ENCODE data around the gene IL1RAP. TPM values are rescaled to one million over a fixed set of nuclear protein-coding genes. Genes with fewer than 3 reads are reported as not detected.

Gene IL1RAP
- total RNA-seq, 2 experiments from 2014 or later, result 2.1 to 5.6 TPM

GRCh38 chr3:190646996-190647395 lies 133.1 kb downstream of the IL1RAP start:
- ChIA-PET POLR2A (no interaction called here), CTCF (ENCODE audit: unreplicated experiment) (no interaction called here)
- no peak for DNase-seq (ENCODE audit: low spot score)
- H3K36me3 ChIP-seq (ENCODE audit: insufficient read depth, low read length), result no peaks in the 10 kb centered on the region
- H2AFZ ChIP-seq (ENCODE audit: low read length), result no peak overlapping the region
- no peak overlapping the region for H3K27ac ChIP-seq (ENCODE audit: low read depth, low read length, poor library complexity, severe bottlenecking)
- no peak for TF ChIP-seq EZH2phosphoT487 (IDR thresholded peaks at IDR 0.05; ENCODE audit: borderline replicate concordance, low read depth, low read length)
- no peak for TF ChIP-seq CTCF (conservative IDR thresholded peaks at IDR 0.05; ENCODE audit: low read length)
- BruUV-seq (replicated peaks), result no TSS peak
- no peak overlapping the region for H3K4me3 ChIP-seq (ENCODE audit: low read depth, low read length, poor library complexity, severe bottlenecking)
- H3K9me3 ChIP-seq (ENCODE audit: low read length), result no peaks in the 10 kb centered on the region
- no peaks in the 10 kb centered on the region for H3K4me1 ChIP-seq (ENCODE audit: insufficient read depth, low read length, poor library complexity, severe bottlenecking)
- intact Hi-C loops (cut with micrococcal nuclease; ENCODE audit: unreplicated experiment), result no loop called here
- H4K20me1 ChIP-seq (ENCODE audit: insufficient read depth, low read length), result no peaks in the 10 kb centered on the region
- no peak overlapping the region for H3K4me2 ChIP-seq (ENCODE audit: low read length)
- no peaks in the 10 kb centered on the region for H3K9me2 ChIP-seq (ENCODE audit: insufficient read depth, low read length)
- no peaks in the 10 kb centered on the region for H3K79me2 ChIP-seq (ENCODE audit: insufficient read depth, low read depth, low read length)

- POLR2A ChIA-PET, result interaction anchor here (0.6 to 0.7 kb wide), 2 partner anchors 16 to 282 kb away, joined by 3 to 4 read pairs; no protein-coding TSS in a partner anchor
- BruUV-seq (replicated peaks), result no TSS peak
- intact Hi-C loops (cut with micrococcal nuclease; ENCODE audit: unreplicated experiment), result no loop called here
- no peaks in the 10 kb centered on the region for H3K36me3 ChIP-seq (ENCODE audit: insufficient read depth, low read length)
- no peak overlapping the region for H3K4me3 ChIP-seq (ENCODE audit: low read depth, low read length, poor library complexity, severe bottlenecking)
- no peak overlapping the region for H2AFZ ChIP-seq (ENCODE audit: low read length)
- no peaks in the 10 kb centered on the region for H3K9me2 ChIP-seq (ENCODE audit: insufficient read depth, low read length)
- no peaks in the 10 kb centered on the region for H3K9me3 ChIP-seq (ENCODE audit: low read length)
- no peak for DNase-seq (ENCODE audit: low spot score)
- CTCF ChIA-PET (ENCODE audit: unreplicated experiment), result no interaction called here
- H3K79me2 ChIP-seq (ENCODE audit: insufficient read depth, low read depth, low read length), result no peaks in the 10 kb centered on the region
- TF ChIP-seq EZH2phosphoT487 (IDR thresholded peaks at IDR 0.05; ENCODE audit: borderline replicate concordance, low read depth, low read length), result no peak
- no peak overlapping the region for H3K4me2 ChIP-seq (ENCODE audit: low read length)
- no peak overlapping the region for H3K27ac ChIP-seq (ENCODE audit: low read depth, low read length, poor library complexity, severe bottlenecking)
- H4K20me1 ChIP-seq (ENCODE audit: insufficient read depth, low read length), result no peaks in the 10 kb centered on the region
- H3K4me1 ChIP-seq (ENCODE audit: insufficient read depth, low read length, poor library complexity, severe bottlenecking), result no peaks in the 10 kb centered on the region
Measured at GRCh38 chr3:190655933-190656332, 142.0 kb downstream of the IL1RAP start.

- Histone ChIP-seq H3K27ac (ENCODE audit: low read depth, low read length, poor library complexity, severe bottlenecking) (no peak overlapping the region), H2AFZ (ENCODE audit: low read length) (no peak overlapping the region), H3K79me2 (ENCODE audit: insufficient read depth, low read depth, low read length) (no peaks in the 10 kb centered on the region), H3K9me2 (ENCODE audit: insufficient read depth, low read length) (no peaks in the 10 kb centered on the region), H3K4me1 (ENCODE audit: insufficient read depth, low read length, poor library complexity, severe bottlenecking) (no peaks in the 10 kb centered on the region), H4K20me1 (ENCODE audit: insufficient read depth, low read length) (no peaks in the 10 kb centered on the region), H3K4me2 (ENCODE audit: low read length) (no peak overlapping the region), H3K36me3 (ENCODE audit: insufficient read depth, low read length) (no peaks in the 10 kb centered on the region), H3K4me3 (ENCODE audit: low read depth, low read length, poor library complexity, severe bottlenecking) (no peak overlapping the region), H3K9me3 (ENCODE audit: low read length) (no peaks in the 10 kb centered on the region)
- ChIA-PET CTCF (ENCODE audit: unreplicated experiment) (no interaction called here), POLR2A (interaction anchor here (0.6 to 0.7 kb wide), 2 partner anchors 58 to 378 kb away, joined by 3 to 4 read pairs; no protein-coding TSS in a partner anchor)
- TF ChIP-seq CTCF (conservative IDR thresholded peaks at IDR 0.05; ENCODE audit: low read length) (no peak), EZH2phosphoT487 (IDR thresholded peaks at IDR 0.05; ENCODE audit: borderline replicate concordance, low read depth, low read length) (no peak)
- no peak for DNase-seq (ENCODE audit: low spot score)
- no TSS peak for BruUV-seq (replicated peaks)
- intact Hi-C loops (cut with micrococcal nuclease; ENCODE audit: unreplicated experiment), result no loop called here
Measured at GRCh38 chr3:190658106-190658505, 144.2 kb downstream of the IL1RAP start.
